GM18517 (cell line): ENCODE measurements around the gene LRMDA.

Experiments used
- ATAC-seq: cut with Tn5 transposase; IDR thresholded peaks from one replicate; pipeline ENCODE4 v1.9.1; 2021; ENCODE audit warnings: mild to moderate bottlenecking, moderate library complexity; ENCODE audit not compliant: unreplicated experiment

The LRMDA gene

DNA sequence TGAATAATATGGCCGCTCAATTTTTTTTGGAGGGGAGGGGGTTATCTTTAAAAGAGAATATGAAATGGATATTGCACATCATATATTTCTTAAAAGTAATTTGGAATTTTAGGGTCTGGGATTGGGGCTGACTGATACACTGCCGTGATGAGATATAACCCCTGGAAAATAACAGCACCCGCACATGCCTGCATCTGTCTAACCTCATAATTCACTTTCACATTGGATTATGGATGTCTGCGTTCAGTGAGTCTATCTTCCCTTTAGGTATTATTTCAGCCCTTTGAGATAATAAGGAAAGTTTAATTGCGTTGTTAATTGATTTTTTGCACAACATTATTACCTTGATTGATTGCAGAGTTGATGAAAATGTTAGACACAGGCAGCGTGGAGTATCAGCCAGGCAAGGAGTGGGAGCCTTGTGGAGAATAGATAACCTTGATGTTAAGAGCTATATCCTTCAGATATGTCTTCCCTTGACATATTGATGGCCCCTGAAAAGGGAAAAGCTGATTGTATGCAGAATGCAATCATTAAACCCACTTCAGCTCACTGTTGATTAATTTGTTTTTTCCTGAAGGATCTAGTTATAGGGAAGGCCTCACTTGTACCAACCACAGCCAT, 1111.0 kb downstream of the LRMDA start:
- no peak for ATAC-seq

DNA sequence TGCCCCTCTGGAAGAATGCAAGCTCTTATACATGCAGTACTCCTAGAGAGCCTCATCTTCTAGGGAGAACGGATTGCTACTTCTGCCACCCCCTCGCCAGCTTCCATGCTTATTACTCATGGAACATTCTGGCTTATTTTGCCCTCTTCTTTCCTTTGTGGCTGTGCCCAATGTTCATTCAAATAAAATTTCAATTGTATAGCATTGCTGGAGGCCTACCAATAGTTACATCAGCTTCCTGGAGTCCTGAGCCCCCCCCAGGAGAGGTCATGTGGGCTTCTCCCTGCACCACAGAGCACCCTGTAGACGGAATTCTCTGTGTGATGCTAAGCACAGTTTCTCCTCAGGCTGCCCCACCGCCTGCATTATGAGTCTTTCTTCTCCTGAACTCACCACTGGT, 1112.2 kb downstream of the LRMDA start:
- ATAC-seq, result no peak

DNA sequence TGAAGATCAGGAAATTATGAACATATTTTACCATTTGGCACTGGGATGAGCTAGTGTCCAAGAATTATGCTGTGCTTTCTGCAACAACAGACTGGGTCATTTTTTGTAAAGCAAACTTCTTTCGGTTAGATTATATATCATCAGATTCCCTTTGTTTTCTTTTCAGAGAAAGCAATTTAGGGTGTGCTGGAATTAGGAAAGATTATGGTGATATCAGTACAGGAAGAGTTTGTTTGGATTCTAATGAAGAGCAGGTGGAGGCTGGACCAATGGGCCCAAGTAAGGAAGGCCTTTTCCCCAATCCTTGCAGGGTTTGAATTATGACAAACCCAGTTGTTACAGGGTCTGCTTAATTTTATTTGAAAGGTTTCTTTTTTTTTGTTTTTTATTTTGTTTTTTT, 1113.4 kb downstream of the LRMDA start:
- no peak for ATAC-seq

DNA sequence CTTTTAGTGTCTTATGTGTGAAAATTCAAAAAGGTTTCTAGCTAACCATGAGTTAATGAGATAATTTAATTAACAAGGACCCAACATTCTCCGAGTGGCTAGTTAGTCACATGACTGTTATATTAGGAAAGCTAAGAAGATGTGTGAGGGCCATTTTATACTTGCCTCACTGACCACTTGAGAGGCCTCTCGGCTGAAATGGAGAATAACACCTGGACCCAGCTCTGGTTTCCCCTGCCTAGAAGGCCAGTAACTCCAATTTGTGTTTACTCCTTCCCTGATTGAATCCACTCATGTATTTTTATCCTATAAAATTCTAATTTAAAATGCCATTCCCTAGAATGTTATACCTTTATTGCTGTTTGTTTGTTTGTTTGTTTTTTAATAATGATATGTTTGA, 1115.0 kb downstream of the LRMDA start:
- no peak for ATAC-seq

DNA sequence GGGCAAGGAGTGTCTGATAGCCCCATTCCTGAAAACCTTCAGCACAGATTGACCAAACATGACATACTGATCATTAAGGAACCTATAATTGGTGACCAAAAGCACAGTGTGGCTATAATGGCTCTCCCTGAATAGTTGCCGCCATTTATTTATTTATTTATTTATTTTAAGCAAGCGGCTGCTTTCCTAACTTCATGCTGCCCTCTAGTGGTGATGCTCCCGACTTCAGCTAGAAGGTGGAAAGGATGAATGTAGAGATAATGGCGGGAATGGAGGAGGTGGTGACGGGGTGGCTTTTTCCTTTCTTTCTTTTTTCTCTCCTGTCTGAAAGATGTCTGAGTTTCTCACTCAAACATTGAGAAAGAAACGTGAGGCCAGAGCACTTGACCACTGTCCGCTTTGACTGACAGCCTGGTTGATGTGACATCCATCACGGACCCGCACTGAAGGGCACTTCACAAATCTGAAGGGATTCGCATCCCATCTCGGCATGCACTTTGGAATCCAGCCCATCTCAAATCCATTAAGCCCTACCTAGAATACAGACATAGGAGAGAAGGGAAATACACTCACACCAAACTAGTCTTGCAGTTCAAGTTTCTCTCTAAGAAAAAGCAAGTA, 1116.0 kb downstream of the LRMDA start:
- peak; percentile 66 for ATAC-seq

DNA sequence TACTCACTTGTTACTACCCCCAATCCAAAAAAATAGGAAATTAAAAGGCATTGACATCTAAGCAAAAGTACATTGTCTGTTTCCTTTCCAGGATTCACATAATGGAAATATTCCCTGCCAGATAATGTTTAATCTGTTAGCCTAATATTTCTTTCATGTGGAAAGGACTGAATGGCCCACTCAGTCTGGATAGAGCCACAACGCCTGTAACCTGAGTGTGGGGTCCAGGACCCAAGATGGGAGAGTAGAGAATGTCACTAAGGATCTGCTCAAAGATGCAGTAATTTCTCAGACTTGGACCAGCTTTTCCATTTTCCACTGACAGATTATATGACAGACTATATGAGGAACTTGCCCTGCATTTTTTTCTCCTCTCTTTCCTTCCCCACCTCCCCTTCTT, 1117.3 kb downstream of the LRMDA start:
- ATAC-seq, result no peak

DNA sequence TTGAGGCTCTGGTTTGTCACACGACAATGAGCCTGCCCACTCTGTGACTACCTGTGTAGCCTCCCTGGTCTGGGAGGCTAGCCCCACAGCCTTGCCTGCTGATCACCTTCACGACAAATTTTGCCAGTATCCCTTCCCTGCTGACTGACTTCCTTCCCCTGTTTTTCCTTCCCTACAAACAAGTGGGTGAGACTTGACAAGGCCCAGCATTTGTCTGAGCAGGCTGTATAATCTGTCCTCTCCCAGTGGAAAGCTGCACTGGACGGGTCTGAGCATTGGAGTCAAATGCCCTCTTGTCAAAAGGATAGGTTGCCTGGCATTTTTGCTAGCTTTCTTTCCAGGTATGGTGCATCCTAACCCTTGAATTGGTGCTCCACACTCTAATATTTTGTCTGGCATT, 1117.7 kb downstream of the LRMDA start:
- no peak for ATAC-seq

DNA sequence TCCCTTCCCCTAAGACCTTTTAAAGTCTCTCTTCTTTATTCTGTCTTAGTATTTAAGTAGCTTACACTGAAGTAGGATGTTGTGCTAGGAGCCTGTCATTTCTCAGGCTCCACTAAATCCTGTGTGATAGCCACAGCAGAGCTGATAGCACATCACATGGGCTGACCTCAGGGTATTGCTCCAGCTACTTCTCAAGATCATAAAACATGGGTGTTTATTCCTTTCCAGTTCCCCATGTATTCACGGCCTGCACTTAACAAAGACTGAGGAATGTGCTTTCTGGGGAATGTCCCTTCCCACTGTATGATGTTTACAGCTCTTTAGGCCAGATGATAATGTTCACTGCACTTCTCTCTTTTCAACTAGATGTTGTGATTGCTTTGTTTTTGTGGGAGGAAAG, 1119.4 kb downstream of the LRMDA start:
- ATAC-seq, result no peak

DNA sequence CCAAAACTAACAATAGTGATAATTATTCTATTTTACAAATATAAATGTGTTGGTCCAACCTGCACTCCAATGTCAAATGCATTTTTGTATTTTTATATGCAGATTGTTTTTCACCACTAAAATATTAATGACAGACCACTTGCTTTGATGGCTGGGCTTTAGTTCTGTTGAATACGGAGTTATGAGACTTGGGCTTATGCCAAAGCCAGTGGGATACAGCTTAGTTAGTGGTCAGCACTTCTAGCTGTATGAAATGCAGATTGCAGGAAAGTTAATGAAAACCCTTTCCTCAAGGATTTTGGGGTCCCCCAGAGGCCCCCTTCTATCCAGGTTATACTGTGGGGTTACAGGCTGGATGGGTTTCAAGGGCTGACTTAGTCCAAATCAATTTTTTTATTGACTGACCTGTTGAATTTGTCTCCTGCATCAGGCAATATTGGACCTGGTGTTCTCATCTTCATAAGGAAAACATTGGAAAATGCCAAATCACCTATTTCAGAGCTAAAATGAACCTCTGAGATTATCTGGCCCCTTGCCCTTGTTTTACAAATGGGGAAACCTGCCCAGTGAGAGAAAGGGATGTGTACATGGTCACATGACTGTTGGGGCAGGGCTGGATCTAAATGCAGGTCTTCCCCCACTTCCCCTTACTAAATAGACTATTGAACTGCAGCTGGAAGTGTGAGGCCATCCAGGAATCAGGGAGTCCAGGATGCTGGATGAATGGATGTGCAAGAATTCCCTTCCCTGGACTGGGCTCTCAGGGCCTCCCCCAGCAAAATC, 1120.9 kb downstream of the LRMDA start:
- no peak for ATAC-seq

DNA sequence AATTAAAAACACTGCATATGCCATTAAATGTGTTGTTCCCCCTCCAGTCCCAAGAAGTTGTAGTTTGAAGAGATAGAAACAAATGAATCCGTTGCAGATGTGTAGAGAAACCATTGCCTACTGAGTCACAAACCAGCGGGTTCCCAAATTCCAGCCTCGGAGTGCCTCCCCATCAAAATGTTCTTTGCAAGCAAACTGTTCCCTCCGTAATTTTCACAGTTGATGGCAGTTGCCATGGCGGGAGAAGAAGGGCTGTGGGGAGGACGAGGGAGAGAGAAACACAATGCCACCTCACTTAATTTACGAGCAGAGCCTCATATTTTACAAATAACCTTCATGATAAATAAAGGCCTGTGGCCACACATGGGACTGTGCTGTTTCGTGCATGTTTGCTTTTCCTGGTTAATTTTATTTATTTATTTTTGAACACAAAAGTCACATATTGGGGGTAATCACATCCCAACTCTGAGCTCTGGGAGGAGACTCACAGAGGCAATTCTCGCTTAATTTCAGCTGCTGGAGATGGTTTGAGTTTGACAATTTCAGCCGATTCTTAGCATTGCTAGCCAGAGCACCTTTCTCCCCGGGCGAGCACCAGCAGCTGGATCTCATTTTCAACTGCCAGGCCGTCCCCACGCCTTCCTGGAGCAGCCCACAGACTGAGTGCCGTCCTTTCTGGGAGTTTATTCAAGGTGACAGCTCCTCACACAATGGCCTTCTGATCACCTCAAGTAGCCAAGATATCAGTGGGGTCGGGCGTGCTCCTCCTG, 1122.0 kb downstream of the LRMDA start:
- no peak for ATAC-seq

DNA sequence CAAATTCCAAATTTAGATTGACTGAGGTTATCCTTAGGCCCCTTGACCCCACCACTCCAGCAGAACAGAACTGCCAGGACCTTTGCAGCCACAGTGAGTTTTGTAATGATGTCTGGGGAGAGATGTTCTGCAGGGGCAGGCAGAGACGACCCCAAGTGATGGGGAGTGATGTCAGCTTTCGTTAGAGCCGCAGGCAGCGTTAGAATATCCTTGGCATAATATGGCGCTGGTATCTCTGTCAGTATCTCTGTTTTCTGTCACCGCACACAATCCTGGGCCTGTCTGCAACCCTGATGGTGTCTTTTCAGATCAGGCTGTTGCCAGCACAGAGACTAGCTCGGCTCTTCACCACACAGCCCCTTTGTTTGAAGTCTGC, 1122.6 kb downstream of the LRMDA start:
- no peak for ATAC-seq

DNA sequence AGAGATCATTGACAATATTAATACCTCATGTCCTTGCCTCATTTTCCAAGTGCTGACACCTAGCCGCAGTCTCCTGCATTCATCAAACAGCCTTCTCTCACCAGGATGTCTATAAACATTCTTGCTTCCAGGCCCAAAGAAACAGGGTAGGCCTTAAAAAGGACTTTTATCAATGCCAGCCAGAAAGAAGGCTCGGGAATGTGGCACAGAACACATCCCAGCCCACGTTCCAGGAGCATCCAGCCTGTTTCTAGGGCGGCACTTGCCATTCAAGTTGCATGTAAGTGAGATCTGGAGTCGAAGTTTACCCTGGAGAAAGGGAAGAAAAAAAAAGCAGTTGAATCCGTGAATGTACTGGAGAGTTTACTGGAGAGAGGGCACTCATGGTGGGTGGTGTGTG, 1123.1 kb downstream of the LRMDA start:
- ATAC-seq, result no peak

DNA sequence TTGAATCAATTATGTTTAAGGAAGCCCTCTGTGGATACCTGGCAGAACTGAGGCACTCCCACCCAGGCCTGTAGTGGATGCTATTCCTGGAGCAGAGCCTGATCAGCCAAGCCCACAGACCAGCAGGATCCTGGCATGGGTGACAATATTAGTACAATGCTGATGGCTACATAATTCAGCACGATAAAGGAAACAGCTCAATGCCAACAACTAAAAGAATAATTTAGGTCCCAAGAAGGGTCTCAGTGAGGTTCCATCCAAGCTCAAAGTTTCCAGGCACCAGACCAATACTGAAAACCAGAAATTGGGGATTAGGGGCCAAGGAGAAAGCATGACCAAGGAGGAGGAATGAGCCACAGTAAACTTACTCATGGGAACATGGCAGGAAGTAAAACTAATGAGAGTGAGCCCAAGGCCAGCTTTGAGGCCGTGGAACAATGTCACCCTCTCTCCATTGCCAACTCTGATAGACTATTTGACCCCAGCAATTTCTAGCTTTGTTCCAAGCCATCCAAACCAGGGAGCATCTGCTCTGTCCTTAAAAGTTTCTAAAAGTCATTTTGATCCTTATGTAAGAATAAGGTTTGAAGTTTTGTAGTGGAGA, 1123.7 kb downstream of the LRMDA start:
- ATAC-seq, result no peak

DNA sequence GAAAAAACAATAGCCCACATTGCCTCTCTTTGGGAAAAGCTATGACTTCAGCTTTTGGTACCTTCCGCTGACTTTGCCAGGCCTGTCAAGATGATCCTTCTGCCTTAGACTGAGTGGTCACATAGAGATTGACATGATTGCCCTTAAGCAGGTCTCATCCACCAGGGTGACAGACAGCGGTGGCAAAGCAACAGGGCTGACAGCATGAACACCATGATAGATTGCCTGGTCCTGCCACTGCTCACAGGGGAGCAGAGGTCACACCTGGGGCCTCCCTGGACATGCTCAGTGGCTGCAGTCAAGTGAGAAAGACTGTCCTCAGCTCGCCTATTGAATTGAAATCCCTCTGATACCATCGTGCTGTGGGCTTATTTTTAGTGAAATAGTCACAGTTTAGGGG, 1125.9 kb downstream of the LRMDA start:
- ATAC-seq, result no peak

DNA sequence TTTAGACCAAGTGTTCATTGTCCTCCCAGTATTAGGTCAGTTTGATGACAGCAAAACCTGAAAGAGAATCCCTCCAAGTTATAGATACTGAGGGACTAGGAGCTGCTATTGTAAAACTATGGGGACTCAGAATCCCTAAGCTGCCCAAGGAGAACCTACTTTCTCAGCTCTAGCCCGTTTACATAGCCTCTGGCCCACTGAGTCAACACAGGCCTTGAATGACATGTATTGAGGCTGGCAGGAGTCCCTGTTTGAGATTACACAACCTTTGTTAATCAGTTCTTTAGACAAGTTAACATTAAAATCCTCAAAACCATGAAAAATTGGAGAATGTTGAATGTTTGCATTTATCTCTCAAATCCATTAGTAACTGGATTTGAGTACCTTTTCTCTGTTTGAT, 1127.2 kb downstream of the LRMDA start:
- ATAC-seq, result no peak

DNA sequence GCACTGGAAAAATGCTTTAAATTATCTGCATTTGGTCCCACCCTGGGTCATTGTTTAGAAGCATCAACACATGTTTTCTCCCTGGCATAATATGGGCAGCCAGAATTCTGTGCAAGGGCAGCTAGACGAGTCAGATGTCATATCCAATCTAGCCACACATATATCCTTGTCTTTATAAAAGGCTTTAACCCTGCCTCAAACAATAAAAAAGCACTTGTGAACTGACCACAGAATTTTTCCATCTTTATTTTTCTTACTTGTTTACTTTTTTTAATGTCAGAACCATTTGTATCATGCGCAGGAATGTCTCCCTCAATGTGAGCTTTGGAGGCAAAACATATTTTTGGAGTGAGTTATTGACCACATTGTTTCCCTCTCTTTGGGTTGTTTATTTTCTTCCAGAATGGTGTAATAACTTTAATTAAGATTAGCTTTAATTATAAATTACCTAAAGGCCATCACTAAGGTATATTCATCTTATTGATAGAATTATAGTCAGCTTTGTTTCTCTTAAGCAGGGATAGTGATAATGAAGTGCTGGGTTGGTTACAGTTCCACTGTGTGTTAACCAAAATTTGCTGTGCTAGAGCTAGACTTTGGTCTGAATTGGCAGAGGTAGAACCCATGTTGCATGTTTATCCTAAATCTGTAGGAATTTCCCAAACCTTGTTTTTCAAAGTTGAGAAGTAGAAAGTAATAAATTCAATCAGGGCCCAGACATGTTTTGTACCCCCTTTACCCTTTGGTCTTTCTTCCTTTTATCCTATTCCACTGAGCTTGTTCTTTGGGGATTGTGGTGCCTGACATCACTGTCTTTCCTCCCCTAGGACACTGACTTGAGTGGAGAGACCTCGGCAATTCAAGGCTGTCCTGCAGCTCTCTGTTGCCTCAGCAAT, 1127.8 kb downstream of the LRMDA start:
- no peak for ATAC-seq

DNA sequence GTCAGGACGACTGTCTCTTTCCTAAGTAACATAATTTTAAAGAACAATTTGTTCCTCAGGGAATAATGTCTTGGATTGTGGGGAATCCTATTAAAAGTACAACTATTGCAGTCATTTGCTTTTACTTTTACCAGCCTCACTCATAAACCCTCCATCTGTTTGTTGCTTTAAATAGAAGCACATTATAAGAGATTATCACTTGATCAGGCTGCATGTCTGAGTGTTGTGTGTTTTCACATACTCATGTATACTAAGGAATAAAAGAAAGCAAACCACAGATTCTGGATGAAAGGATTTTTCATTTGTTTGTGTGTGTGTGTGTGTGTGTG, 1128.4 kb downstream of the LRMDA start:
- no peak for ATAC-seq

DNA sequence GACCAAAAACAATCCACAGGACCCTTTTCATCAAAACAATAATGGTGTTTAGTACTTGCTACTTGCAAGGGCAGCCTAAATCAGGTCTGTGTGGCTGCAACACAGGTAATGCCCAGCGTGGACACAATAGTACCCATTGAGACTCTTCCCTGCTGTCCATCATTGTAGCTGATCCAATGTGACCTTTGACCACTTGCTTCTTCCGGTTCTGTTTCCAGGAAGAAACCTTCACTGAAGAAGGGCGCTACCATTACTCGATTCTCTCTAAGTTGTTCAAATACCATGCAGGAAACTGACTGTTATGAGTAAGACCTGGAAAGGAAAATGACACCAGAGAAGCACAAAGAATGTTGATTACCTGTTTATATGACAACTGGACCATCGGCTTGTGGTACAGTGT, 1128.9 kb downstream of the LRMDA start:
- no peak for ATAC-seq

DNA sequence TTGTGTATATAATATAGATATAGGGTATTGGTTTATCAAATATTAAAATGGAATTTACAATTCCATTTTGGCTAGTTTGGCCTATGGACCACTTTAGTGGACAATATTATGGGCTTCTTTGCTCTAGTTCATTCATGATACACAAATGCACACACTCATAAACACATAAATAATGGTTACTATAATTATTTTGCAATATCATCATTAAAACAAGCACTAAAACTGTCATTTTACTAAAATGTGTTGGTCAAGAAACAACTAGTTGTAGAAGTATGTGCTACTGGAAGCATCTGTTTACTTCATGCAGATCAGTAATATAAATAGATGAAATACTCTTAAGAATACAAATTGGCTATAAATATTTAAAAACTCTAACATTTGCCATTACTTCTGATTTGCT, 1131.9 kb downstream of the LRMDA start:
- ATAC-seq, result no peak

DNA sequence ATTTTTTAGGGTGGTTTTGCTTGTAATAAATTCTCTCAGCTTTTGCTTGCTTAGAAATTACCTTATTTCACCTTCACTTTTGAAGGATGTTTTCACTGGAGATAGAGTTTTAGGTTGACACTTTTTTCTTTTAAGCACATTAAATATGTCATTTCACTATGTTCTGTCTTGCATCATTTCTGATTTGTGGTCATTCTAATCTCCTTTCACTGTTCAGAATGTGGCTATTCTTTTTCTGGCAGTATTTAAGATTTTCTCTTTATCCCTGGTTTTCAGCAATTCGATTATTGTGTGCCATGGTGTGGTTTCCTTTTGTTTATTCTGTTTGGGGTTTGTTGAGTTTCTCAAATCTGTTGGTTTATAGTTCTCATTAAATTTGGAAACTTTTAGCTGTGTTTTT, 1140.6 kb downstream of the LRMDA start:
- no peak for ATAC-seq
